Measurements from ENCODE around the gene ARHGAP25.

Gene ARHGAP25, protein sequence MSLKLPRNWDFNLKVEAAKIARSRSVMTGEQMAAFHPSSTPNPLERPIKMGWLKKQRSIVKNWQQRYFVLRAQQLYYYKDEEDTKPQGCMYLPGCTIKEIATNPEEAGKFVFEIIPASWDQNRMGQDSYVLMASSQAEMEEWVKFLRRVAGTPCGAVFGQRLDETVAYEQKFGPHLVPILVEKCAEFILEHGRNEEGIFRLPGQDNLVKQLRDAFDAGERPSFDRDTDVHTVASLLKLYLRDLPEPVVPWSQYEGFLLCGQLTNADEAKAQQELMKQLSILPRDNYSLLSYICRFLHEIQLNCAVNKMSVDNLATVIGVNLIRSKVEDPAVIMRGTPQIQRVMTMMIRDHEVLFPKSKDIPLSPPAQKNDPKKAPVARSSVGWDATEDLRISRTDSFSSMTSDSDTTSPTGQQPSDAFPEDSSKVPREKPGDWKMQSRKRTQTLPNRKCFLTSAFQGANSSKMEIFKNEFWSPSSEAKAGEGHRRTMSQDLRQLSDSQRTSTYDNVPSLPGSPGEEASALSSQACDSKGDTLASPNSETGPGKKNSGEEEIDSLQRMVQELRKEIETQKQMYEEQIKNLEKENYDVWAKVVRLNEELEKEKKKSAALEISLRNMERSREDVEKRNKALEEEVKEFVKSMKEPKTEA

GRCh38 chr2:68734688-68735525 is at the start of gene ARHGAP25:
Gene ARHGAP25, plus strand, starts transcription at chr2:68734811. Its CDS starts 389 bp downstream, at chr2:68735200.
- DNase-seq (ENCODE audit: low spot score): peak; percentile 49

DNA sequence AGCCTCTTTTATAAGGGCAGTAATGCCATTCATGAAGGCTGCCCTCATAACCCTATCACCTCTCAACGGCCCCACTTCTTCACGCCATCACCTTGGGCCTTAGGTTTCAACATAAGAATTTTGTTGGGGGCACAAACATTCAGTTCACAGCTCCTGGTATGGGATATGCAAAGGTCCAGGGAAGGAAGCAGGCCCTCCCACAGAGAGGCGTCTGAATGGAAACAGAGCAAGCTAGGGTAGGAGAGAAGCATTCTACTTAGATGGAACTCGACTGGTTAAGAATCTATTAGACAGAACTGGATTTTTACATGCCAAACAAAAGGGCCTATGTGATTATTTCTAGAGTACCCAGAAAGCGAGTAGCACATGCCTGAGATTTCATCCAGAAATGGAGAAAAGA is 48.4 kb upstream of the ARHGAP25 start:
- DNase-seq (ENCODE audit: low spot score): no peak

DNA sequence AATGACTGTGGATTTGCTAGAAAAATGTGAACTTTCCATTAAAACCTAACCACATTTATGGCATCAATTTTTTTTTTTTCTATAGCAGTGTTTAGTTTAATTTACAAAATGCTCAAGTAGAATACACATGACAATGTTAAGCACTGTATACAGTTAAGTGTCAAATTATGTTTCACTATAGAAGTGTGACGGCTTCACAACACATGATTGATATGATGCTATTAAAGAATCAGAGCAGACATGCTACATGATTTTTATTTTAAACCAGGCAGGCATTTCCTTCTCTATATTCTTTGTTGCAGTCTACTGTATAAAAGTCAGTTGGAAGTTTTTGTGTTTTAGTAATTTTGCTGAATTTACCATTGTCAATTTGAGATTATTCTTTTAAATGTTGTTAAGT is 47.6 kb upstream of the ARHGAP25 start:
- no peak for DNase-seq (ENCODE audit: low spot score)

DNA sequence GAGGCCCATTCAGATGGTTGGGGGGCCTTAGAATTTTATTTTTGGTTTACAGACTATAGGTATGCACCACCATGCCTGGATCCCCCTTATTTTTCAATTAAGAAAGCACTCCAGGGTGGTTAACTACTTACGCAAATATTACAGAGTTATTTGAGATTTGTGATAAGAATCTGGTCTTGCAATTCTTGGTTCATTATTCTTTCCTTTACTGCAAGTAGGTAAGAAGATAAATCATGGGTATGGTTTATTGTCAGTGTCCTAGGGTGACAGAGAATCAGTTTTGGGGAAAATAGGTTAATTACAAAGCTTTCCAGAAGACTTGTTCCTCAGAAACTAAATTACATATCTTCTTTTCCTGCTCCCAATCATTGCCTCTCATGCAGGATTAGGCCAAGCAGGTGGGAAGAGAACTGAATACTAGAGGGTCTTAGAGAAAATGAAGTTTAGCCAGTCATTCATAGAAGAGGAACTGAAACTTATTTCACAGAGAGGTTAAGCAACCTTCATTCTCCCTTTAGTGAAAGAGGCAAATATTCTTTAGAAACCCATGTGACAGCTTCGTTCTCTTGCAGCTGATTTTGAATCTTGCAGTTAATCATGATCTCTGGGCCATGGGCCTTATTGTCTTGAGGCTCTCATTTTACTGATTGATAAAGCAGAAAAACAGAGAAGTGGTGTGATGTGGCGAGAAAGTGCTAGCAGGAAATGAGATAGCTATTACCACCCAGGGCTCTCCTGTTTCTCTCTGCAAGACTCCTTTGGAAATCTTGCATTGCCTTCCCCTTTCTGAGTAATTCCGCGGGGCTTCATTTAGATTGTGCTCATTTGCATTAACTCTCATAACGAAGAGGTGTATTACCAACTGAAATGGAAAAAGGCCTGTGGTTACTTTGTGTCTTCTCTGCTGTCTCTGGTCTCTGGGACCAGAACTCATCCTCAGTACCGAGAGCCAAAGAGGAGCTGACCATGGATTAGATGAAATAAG is 44.8 kb upstream of the ARHGAP25 start:
- no peak for DNase-seq (ENCODE audit: low spot score)

DNA sequence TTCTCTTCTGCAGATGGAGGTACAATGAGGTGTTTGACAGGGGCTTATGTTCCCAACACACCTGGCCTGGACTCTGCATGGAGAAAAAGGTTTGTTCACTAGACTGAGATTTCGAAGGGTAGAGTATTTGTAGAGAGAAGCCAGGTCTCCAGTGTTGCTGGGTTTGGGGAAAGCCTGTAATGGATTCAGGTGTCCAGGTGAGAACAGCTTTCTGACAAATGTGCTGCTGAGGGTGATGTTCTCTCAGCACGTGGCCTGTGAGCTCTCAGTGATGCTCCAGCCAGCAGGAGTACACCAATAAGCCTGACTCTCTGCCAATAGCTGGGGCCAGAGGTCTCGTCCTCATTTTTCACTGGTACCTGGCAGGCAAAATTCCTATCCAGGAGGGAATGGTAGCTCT is 43.8 kb upstream of the ARHGAP25 start:
- no peak for DNase-seq (ENCODE audit: low spot score)

DNA sequence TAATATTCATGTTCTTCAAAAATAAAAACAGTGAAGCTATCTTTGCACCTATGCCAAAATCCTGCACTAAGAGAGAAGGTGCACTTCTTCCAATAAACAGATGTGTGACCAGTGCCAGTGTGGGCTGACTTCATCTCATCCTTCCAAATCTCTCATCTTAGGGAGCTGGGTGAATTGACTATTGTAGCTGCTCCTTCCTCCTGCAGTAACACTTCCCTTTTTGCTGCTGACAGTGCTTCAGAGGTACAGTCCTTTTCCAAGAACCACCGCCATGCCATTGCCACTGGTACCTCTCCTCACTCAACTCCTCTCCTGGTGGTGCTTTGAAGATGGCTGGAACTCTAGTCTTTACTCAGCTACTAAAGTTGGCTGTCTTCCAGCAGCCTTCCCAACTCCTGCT is 42.1 kb upstream of the ARHGAP25 start:
- DNase-seq (ENCODE audit: low spot score): no peak

- DNase-seq (ENCODE audit: low spot score): no peak
Measured at GRCh38 chr2:68693951-68694350, 40.7 kb upstream of the ARHGAP25 start.

- no peak for DNase-seq (ENCODE audit: low spot score)
Measured at GRCh38 chr2:68695971-68696370, 38.6 kb upstream of the ARHGAP25 start.

- no peak for DNase-seq (ENCODE audit: low spot score)
Measured at GRCh38 chr2:68696554-68696953, 38.1 kb upstream of the ARHGAP25 start.

GRCh38 chr2:68698567-68699377 is 35.8 kb upstream of the ARHGAP25 start:
- no peak for DNase-seq (ENCODE audit: low spot score)

DNA sequence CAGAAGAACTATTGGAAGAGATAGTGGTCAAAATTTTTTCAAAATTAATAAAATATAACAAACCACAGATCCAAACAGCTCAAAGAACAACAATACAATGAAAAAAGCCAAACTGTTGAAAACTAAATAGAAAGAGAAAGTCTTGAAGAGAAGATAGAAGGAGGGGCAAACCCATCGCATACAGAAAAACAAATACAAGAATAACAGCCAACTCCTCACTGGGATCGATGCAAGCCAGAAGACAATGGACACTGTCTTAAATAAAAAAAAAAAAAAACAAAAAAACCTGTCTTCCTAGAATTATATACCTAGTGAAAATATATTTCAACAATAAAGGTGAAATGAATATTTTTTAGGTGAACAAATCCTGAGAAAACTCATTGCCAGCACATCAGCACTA is 34.1 kb upstream of the ARHGAP25 start:
- DNase-seq (ENCODE audit: low spot score): no peak

DNA sequence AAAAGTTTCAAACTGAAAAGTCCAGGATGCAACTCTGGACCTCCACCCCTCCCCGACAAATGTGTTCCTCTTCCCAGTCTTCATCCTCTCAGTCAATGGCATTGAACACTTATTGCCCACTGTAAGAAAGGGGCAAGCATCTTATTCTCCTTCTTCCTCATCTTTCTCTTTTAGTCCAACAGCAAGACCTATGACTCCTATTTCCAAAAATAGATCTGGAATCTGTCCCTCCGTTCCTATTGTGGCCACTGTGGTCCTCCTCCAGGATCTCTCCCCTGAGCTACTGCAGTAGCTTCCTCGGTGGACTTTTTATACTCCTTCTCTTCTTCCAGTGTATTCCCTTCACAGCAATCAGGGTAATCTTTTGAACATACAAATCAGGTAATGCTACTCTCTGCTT is 28.0 kb upstream of the ARHGAP25 start:
- DNase-seq (ENCODE audit: low spot score): no peak

DNA sequence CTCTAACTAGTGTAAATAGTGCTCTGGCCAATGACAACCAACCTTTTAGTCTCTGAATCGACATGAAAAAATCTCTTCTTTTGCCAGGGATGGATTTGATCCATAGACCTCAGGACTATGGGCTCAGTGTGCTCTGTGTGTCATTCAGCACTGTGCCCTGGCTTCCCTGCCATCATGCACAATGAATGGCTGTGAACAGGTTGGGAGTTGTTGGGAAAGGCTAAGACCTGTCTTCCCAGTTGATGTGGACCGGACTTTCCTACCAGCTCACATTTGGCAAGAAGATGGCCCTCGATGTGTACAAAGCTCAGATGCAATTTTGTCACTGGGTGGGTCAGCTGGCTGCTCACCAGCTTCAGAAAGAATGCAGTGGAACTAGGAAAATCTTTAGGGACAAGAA is 26.0 kb upstream of the ARHGAP25 start:
- DNase-seq (ENCODE audit: low spot score): no peak

DNA sequence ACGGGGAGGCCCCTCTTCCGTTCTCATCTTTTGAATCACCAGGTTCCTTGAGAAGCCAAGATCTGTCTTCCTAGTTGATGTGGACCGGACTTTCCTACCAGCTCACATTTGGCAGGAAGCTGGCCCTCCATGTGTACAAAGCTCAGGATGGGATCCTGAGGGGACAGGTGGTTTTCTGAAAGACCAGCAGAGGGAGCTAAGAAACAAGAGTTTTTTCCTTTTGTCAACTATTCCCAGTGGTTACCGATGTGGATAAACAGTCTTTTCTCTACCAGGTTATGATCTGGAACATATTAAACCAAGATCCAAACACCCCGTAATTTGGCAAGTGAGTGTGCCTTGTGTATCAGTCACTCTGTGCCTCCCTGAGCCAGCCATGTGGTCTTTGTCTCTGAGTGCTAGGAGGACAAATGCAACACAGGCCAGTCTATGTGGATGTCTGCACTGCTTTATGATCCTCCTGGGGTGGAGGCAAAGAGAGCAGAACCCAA is 25.1 kb upstream of the ARHGAP25 start:
- no peak for DNase-seq (ENCODE audit: low spot score)

GRCh38 chr2:68710336-68710735 is 24.3 kb upstream of the ARHGAP25 start:
- no peak for DNase-seq (ENCODE audit: low spot score)

GRCh38 chr2:68710756-68711155 is 23.9 kb upstream of the ARHGAP25 start:
- DNase-seq (ENCODE audit: low spot score): no peak

DNA sequence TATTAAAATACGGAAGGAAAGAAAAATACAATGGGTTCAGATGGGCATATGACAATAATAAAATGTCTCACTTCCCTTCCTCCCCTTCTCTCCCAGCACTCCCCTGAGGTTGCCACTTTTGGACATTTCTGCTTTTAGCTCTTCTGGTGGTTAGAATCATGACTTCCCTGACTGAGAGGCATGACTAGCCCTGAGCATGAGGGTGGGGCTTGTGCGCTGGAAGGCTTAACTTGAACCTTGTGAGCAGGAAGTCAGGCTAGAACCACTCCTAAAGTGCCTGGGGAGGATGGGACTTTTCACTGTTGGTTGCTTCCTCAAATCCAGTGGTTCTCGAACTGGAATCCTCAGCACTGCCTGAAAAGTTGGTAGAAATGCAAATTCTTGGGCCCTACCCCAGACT is 19.7 kb upstream of the ARHGAP25 start:
- peak; percentile 48 for DNase-seq (ENCODE audit: low spot score)

- DNase-seq (ENCODE audit: low spot score): no peak
Measured at GRCh38 chr2:68715353-68716041, 19.1 kb upstream of the ARHGAP25 start.

DNA sequence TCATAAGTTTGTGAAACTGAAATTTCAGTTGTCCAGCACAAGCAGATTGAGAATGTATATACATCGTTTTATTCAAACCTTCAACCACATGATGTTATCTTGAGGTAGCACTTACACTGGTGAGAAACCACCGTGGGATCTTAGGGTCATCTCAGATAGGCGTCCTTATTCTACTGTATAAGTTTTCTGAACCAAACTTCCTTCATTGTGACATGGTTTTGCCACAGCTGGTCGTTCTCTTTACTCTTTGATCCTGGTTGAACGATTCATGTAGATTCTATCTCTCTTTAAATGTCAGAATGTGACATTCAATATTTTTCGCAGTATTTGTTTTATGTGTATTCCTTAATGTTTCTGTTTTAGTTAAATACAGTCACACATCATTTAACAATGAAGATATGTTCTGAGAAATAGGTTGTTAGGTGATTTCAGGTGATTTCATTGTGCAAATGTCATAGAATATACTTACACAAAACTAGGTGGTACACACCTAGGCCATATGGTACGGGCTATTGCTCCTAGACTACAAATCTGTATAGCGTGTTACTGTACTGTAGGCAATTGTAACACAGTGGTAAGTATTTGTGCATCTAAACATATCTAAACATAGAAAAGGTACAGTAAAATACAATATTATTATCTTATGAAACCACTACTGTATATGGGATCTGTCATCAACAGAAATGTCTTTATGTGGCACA is 17.9 kb upstream of the ARHGAP25 start:
- no peak for DNase-seq (ENCODE audit: low spot score)
